GM19463 (cell line): Measurements from ENCODE around the gene LVRN.
"Not testable (repeated sequence)": the region's sequence is repeated elsewhere in the genome, so short reads cannot be mapped to it uniquely, and the experiment has no call there.

Experiments used
- ATAC-seq: cut with Tn5 transposase; IDR thresholded peaks from one replicate; pipeline ENCODE4 v1.9.1; 2021; ENCODE audit warnings: mild to moderate bottlenecking, moderate library complexity; ENCODE audit not compliant: unreplicated experiment

Gene LVRN

GRCh38 chr5:115962239-115962564 is at the start of gene LVRN:
Gene LVRN (plus strand): TSS chr5:115962475. CDS start chr5:115962618, 143 bp downstream.
- ATAC-seq: no peak

GRCh38 chr5:115913623-115914400 is 48.5 kb upstream of the LVRN start:
- ATAC-seq: not testable (repeated sequence)

- no peak for ATAC-seq
These were observed 42.0 kb upstream of the LVRN start for GRCh38 chr5:115920171-115920725.

GRCh38 chr5:115928578-115929407 is 33.5 kb upstream of the LVRN start:
- ATAC-seq: not testable (repeated sequence)

GRCh38 chr5:115930171-115930570 is 32.1 kb upstream of the LVRN start:
- ATAC-seq: not testable (repeated sequence)

- no peak for ATAC-seq
These were observed 31.5 kb upstream of the LVRN start for GRCh38 chr5:115930630-115931337.

- no peak for ATAC-seq
These were observed 29.3 kb upstream of the LVRN start for GRCh38 chr5:115932991-115933390.

GRCh38 chr5:115934388-115934974 is 27.8 kb upstream of the LVRN start:
- no peak for ATAC-seq

- no peak for ATAC-seq
These were observed 26.2 kb upstream of the LVRN start for GRCh38 chr5:115936031-115936430.

GRCh38 chr5:115939059-115939458 is 23.2 kb upstream of the LVRN start:
- no peak for ATAC-seq

GRCh38 chr5:115940080-115940810 is 22.0 kb upstream of the LVRN start:
- ATAC-seq: no peak

- no peak for ATAC-seq
These were observed 21.1 kb upstream of the LVRN start for GRCh38 chr5:115941051-115941675.

GRCh38 chr5:115944501-115944900 is 17.8 kb upstream of the LVRN start:
- no peak for ATAC-seq

- no peak for ATAC-seq
These were observed 15.6 kb upstream of the LVRN start for GRCh38 chr5:115946655-115947054.

GRCh38 chr5:115947260-115947659 is 15.0 kb upstream of the LVRN start:
- ATAC-seq: no peak

- no peak for ATAC-seq
These were observed 14.2 kb upstream of the LVRN start for GRCh38 chr5:115948091-115948534.

- no peak for ATAC-seq
These were observed 13.2 kb upstream of the LVRN start for GRCh38 chr5:115949096-115949495.

- ATAC-seq: no peak
These were observed 9.7 kb upstream of the LVRN start for GRCh38 chr5:115952588-115952987.

- no peak for ATAC-seq
These were observed 8.1 kb upstream of the LVRN start for GRCh38 chr5:115954144-115954543.

- no peak for ATAC-seq
These were observed 5.3 kb upstream of the LVRN start for GRCh38 chr5:115956957-115957356.
